DMS53 treated with DMSO at 0.1 percent for 48 hours (cell line): ENCODE measurements around the gene SUCLG2.
"Not testable (repeated sequence)": the region's sequence is repeated elsewhere in the genome, so short reads cannot be mapped to it uniquely, and the experiment has no call there.

Experiments used
- DNase-seq: peaks from one replicate; lab custom pipeline; 2025; ENCODE audit not compliant: unreplicated experiment; lab: John Stamatoyannopoulos, UW

SUCLG2 gene

DNA sequence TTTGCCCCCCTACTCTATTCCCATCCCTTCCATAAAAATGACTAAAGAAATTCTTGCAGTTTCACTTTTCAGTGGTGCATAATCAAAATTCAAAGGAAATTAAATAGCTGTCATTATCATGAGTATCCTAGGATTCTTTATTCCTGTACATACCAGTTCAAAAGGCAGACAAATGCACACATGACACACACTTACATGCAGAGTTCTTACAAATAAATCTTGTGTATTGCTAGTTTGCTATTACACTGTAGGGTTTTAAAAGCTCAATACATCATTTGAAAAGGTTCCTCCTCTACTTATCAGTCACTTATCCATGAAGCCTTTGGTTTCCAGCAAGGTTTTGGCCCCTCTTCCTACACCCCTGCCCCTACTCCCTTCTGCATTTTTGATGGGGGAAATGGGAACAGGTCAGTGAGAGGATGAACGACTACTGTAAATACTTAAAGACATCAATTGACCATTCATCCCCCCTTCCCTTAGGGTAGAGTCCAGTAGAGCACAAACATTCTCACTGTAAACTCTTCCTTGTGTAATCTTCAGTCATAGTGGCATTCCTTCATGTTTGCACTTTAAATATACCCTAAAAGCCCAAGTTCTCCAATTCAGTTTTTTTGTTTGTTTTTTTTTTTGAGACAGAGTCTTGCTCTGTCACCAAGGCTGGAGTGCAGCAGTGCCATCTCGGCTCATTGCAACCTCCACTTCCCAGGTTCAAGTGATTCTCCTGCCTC is 92.6 kb downstream of the SUCLG2 start:
- no peak for DNase-seq

DNA sequence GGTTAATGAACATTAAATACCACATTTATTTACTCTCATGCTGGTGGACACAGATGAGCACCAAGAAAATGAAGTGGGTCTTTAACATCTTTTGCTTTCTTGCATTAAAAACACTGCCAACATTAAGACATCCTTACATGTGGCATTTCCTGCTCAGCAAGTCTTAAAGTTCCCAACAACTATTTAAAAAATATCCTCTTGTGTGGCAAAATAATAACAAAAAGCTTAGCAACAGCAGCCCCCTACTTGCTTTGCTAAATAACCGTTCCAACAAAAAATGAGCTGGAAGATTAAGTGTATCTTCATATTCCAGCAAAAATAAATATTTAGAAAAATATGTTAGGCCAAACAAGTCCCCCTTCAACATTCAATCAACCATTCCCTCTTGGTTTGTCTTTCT is 93.1 kb downstream of the SUCLG2 start:
- no peak for DNase-seq

DNA sequence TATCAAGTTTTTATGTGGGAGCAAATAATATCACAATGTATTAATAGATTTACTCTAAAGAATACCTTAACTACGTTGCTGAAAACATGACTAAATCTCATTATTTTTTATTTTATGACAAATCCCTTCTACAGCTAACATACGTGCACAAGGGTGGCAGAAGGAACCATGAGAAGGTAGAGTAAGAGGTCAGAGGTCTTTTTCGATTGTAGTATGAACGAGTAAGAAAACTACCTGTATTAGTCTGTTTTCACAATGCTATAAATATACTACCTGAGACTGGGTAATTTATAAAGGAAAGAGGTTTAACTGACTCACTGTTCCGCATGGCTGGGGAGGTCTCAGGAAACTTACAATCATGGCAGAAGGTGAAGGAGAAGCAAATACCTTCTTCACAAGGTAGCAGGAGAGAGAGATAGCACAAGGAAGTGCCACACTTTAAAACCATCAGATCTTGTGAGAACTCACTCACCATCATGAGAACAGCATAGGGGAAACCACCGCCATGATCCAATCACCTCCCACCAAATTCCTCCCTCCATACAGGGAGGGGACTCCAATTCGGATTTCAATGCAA is 95.3 kb downstream of the SUCLG2 start:
- no peak for DNase-seq

DNA sequence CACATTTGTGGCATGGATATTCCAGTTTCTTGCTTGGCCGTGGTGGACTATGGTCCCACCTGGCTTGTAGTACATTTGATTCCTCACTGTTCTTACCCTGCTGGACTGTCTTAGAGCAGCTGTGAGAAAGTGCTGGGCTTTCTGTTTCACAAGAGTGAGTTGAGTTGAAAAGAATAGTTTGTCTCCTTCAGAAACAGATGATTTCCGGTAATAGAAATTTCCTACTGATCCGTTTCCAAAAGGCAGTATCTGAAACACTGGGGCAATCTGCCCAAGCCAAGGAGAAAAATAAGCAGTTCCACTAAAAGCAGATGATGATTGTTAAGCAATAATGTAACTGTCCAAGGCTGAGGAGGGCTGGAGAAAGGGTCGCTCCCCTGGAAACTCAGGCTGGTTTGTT is 96.0 kb downstream of the SUCLG2 start:
- DNase-seq, result no peak

DNA sequence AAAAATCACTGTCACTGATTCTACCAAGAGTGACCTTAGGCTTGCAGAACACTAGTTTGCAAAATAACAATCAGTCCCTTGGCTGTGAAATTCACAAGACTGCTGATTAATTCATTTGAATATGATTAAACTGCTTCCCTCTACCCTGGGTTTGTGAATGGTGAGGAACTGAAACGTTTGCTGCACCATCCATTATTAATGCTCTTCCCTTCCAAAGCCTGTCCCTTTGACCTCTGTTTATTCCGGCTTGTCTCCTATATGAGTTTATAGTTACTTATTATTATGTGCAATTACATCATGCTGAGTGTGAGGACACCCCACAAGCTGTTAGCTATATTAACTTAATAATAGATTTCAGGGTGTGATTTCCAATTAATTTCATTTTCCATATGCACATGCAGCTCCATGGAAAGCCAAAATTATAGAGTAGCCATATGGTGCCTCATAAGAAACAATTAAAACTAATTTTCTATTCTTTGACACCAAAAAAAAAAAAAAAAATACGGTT is 96.5 kb downstream of the SUCLG2 start:
- no peak for DNase-seq

DNA sequence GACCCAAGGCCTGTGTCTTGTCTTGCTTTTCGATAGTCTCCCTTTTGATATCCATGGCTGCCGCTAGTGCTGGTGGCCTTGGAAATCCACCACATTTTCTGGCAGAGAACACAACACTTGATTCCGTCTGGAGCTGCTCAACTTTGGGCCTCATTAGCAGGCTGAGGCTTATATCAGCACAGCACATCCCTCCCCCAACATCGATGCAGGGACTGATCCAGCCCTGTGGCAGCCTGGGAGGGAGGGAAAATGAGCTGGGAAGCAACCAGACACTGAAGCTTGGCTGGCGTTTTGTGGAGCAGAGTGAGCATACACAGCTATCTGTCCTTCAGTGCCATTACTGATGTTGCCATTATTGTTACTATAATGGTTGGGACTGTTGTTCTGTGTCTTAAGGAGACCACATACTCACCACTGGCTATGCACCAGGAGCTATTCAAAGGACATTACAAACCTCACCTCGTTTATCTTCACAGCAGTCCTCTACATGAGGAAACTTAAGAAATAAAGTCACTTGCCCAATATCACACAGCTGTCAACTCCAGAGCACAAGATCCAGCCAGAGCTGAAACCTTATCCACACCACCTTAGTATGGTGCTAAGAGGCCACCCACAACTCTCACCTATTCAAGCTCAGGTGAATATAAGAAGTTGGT is 102.9 kb downstream of the SUCLG2 start:
- DNase-seq, result no peak

DNA sequence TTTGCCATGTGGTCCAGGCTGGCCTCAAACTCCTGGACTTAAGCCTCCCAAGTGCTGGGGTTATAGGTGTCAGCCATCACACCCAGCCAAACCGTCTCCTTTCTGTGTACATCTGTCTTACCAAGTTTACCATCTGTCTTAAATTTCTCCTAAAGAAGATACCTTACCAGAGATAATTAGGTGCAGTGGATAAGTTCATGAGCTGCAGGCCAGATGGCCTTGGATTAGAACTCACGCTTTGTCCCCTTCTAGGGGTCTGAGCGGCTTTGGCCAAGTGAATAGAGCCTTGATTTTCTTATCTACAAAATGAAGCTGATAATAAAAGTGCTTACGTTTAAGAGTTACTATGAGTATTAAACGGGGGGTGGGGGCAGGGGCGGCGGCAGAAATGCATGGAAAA is 103.9 kb downstream of the SUCLG2 start:
- no peak for DNase-seq

DNA sequence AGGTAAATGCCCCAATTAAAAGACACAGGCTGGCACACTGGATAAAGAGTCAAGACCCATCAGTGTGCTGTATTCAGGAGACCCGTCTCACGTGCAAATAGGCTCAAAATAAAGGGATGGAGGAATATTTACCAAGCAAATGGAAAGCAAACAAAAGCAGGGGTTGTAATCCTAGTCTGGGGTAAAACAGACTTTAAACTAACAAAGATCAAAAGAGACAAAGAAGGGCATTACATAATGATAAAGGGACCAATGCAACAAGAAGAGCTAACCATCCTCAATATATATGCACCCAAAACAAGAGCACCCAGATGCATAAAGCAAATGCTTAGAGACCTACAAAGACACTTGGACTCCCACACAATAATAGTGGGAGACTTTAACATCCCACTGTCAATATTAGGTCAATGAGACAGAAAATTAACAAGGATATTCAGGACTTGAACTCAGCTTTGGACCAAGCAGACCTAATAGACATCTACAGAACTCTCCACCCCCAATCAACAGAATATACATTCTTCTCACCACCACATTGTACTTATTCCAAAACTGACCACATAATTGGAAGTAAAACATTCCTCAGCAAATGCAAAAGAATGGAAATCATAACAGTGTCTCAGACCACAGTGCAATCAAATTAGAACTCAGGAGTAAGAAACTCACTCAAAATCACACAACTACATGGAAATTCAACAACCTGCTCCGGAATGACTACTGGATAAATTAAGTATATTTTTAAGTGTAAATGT is 111.7 kb downstream of the SUCLG2 start:
- not testable (repeated sequence) for DNase-seq

DNA sequence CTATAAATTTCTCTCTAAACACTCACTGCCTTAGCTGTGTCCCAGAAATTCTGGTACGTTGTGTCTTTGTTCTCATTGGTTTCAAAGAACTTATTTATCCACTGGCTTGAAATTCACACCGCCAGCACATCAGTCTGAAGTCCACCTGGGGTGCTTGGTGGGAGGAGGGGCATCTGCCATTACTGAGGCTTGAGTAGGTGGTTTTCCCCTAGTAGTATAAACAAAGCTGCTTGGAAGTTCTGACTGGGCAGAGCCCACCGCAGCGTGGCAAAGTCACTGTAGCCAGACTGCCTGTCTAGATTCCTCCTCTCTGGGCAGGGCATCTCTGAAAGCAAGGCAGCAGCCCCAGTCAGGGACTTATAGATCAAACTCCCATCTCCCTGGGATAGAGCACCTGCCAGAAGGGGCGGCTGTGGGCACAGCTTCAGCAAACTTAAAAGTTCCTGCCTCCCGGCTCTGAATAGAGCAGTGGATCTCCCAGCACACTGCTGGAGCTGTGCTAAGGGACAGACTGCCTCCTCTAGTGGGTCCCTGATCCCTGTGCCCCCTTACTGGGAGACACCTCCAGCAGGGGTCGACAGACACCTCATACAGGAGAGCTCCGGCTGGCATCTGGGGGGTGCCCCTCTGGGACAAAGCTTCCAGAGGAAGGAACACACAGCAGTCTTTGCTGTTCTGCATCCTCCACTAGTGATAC is 114.1 kb downstream of the SUCLG2 start:
- no peak for DNase-seq

DNA sequence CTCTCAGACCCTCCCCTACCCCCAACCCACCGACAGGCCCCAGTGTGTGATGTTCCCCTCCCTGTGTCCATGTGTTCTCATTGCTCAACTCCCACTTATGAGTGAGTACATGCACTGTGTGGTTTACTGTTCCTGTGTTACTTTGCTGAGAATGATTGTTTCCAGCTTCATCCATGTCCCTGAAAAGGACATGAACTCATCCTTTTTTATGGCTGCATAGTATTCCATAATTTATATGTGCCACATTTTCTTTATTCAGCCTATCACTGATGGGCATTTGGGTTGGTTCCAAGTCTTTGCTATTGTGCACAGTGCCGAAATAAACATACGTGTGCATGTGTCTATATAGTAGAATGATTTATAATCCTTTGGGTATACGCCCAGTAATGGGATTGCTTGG is 117.2 kb downstream of the SUCLG2 start:
- not testable (repeated sequence) for DNase-seq

DNA sequence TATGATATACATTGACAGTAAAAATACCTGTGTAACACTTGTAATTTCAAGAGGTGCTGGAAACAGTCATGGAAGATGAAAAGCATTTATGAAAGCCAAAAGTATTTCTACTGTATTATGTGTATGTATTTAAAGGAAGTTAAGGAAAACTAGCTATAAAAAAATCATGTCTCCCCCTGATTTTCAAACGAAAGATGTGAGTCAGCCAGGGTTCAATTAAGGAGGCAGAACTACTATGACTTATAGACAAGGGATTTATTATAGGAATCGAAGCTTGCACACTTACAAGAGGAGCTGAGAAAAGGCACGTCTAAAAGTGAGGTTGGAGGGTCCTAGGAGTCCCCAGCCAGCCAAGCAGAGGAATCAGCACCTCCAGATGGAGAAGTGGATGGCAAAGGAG is 119.4 kb downstream of the SUCLG2 start:
- DNase-seq, result no peak

DNA sequence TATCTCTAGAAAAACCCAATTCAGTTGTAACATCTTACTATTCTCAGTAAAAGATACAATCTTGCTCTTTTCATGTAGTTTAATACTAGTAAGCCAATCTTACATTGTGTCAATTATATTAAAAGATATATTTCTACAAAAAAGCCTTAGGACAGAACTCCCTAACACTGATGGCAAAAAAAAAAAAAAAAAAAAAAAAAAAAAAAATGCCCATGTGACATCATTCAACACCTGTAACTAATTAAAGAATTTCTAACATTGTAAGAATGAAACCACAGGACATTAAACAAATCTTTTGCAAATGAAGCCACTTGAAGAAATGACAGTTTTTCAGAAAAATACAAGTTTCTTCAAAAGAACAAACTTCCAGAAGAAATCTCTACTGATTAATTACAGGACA is 119.8 kb downstream of the SUCLG2 start:
- DNase-seq, result no peak

DNA sequence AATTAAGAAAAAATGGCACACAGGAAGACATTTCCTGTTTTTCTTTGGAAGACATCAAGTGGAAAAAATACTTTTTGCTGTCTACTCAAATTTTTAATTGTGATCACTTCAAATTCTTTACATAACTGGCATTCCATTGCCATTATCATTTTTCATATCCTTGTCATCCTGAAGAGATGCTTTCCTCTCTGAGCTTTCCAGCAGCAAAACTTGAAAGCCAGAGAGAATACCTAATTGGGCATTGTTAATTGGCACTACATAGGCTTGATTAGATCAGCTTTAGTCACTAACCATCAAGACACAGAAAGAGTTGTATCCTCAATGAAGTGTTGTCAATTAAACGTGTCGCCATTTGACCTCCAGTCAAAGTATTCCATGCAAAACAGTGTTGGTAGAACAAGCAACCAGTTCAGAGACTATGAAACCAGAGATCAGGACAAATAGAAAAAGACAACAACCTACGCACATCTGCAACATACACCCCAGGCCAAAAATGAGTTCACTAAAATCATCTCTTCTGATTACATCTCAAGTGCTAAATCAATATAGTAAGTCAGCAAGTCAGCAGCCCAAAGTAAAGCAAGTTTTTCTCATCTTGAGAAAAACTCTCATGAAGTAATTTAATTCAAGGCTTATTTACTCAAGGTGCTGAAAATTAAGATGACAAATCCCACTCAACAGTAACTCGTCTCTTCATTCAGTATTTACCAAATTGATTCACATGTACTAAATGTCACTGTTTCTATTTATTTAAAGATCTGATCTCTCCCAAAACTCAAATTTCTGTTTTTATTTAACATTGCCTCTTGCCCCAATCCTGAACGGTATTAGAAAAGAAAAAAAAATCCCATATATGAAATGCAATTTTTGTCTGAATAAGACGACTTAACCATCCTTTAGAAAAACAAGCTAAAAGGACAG is 123.0 kb downstream of the SUCLG2 start:
- DNase-seq, result no peak

DNA sequence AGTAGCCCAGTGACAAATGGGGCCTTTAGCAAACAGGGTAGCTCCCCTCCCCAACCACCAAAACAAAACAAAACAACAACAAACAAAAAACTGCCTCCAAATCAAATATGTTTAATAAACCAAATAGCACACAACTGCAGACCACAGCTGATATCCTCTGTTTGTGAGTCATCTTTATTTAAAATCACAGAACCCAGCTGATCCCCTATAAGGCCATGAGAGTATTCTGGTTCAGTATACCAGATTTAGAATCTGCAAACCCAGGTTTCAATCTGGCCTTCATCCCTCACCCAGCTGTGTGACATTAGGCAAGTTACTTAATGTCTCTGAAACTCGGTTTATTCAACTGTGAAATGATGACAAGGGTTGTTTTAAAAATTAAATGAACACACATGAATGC is 124.5 kb downstream of the SUCLG2 start:
- no peak for DNase-seq

DNA sequence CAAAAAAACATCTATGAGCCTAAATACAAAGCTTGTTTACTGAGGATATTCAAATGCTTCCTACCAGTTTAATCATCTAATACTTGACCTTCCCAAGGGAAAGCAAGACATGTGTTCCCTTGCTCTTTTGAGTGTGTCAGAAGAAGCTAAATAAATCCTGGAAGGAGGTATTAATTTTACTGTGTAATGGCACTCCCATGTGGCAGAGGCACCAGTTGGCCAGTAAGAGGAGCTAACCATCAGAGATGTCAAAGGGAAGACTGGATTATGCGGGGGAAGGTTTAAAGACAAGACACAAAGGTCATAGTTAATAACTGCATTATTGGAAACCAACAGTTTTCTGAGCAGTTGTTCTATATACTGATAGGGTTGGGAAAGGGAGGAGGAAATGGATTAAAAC is 125.1 kb downstream of the SUCLG2 start:
- DNase-seq, result no peak

DNA sequence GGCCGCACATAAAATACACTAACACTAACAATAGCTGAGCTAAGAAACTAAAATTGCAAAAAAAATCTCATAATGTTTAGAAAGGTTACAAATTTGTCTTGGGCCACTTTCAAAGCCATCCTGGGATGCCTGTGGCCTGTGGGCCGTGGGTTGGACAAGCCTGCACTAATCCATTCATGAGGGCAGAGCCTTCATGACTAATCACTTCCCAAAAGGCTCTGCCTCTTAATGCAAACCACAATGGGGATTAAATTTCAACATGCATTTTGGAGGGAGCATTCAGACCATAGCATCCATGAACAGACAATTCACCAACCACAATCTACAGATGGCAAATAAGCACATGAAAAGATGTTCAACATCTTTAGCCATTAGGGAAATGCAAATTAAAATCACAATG is 128.2 kb downstream of the SUCLG2 start:
- no peak for DNase-seq

DNA sequence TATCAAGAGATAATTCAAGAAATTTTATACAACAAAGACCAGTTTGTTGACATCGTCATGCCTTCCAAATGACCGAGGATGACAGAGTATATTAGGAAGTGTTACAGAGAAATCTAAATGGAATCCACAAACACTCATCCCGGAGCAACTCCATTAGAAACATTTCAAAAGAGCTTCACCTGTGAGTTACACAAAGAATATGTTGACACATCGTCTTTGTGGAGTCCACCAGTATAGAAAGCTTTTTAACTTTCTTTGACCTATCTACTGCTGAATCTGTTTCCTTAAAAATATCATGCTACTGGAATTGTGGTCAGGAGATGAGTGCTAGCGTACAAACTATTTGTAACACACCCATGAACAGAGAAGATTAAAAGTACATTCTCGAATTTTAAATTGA is 130.4 kb downstream of the SUCLG2 start:
- DNase-seq, result no peak

DNA sequence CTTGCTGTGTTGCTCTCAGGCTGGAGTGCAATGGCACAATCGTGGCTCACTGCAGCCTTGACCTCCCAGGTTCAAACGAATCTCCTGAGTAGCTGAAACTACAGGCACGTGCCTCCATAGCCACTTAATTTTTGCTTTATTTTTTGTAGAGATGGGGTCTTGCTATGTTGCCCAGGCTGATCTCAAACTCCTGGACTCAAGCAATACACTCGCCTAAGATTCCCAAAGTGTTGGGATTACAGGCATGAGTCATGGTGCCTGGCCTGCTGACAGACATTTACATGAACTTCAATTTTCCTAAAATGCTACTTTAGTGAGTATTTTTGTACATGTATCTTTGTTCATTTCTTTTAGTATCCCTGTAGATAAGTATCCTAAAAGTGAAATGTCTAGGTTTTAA is 132.3 kb downstream of the SUCLG2 start:
- no peak for DNase-seq

DNA sequence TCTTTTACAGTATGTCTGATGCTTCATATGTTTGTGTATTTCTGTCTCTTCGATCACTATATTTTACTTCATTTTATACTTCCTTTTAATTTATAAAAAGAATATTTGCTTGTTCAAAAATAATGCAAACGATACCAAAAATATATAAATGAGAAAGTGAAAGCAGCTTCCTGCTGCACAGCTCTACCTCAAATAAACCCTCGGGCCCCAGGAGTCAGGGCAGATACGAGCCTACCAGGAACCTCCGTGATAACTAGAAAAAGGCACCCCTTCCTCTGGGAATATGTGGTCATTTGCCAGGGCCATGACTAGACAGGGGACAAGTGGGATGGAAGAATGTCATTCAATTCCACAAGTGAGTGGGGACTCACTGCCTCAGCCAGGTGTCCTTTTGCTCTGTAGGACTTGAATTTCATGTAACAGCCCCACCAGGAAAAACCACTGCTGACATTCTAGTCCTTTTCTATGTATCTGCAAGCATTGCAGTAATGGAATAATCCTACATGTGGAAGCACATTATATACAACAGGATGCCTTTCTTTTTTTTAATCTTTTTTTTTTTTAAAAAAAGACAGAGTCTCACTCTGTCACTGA is 133.3 kb downstream of the SUCLG2 start:
- no peak for DNase-seq

DNA sequence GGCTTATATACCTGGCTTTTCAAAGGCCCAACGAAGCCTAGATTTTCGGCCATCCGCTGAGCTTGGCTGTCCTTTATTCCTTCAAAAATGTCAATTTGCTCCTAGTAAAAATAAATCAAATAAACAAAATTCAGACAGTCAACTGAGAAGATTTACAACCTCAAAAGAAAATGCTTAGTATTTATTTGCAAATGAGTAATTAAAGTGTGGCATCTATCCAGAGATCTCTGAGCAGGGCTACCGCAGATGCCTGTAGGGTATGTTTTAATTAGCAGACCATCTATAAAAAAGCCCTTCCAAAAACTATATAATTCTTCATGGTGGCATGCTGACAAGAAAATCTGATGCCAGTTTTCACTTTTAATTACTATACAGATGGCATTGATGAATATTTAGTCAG is 136.2 kb downstream of the SUCLG2 start:
- no peak for DNase-seq
